ENCODE results near the gene CHPT1.
"Not testable (repeated sequence)": the region's sequence is repeated elsewhere in the genome, so short reads cannot be mapped to it uniquely, and the experiment has no call there.

CHPT1 gene

GRCh38 chr12:101670007-101670671 is 27.3 kb upstream of the CHPT1 start:
- in situ Hi-C loops (cut with MboI; ENCODE audit: low sequenced_read_pairs): no loop called here
- Histone ChIP-seq H3K9me3 (no peaks in the 10 kb centered on the region), H3K27me3 (ENCODE audit: low read depth) (no peaks in the 10 kb centered on the region), H3K4me3 (no peak overlapping the region), H3K36me3 (replicated peaks) (no peaks in the 10 kb centered on the region), H3K4me1 (peaks cover 27% of the 10 kb centered on the region)
- peak; percentile 51 to 69 for DNase-seq (ENCODE audit: low spot score in 2 of 2)

DNA sequence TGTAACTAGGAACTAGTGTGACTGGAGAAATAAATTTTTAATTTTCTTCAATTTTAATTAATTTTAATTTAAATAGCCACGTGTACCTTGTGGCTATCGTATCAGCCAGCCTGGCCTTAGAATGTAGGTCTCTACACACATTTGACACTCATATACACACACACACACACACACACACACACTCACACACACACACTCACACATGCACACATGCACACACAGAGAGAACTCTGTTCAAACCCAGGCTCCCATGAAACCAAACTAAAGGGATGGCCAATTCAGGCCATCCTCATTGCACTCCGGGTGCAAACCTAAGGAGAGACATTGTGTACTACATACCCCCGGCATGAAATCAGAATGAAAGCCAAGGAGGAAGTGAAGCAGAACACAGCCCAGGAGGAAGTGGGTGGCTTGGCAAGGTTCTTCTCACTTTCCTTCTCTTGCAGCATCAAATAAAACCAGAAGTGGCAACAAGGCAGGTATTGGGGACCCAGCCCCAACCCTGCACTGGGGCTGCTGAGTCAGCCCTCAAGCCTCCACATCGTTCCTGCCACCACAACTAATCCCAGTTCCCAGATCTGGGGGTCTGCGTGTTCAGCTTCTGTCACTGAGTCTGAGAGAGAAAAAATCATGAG is 26.2 kb upstream of the CHPT1 start:
- Histone ChIP-seq H3K9me3 (no peaks in the 10 kb centered on the region), H3K4me3 (no peak overlapping the region), H3K4me1 (peaks cover 18% of the 10 kb centered on the region), H3K36me3 (replicated peaks) (no peaks in the 10 kb centered on the region), H3K27me3 (ENCODE audit: low read depth) (no peaks in the 10 kb centered on the region)
- DNase-seq (ENCODE audit: low spot score in 2 of 2): no peak
- in situ Hi-C loops (cut with MboI; ENCODE audit: low sequenced_read_pairs): no loop called here

GRCh38 chr12:101671833-101672232 is 25.6 kb upstream of the CHPT1 start:
- H3K36me3 ChIP-seq (replicated peaks): no peaks in the 10 kb centered on the region
- no peaks in the 10 kb centered on the region for H3K9me3 ChIP-seq
- H3K27me3 ChIP-seq (ENCODE audit: low read depth): no peaks in the 10 kb centered on the region
- H3K4me1 ChIP-seq: peaks cover 12% of the 10 kb centered on the region
- in situ Hi-C loops (cut with MboI; ENCODE audit: low sequenced_read_pairs): no loop called here
- no peak for DNase-seq (ENCODE audit: low spot score in 2 of 2)
- H3K4me3 ChIP-seq: no peak overlapping the region

DNA sequence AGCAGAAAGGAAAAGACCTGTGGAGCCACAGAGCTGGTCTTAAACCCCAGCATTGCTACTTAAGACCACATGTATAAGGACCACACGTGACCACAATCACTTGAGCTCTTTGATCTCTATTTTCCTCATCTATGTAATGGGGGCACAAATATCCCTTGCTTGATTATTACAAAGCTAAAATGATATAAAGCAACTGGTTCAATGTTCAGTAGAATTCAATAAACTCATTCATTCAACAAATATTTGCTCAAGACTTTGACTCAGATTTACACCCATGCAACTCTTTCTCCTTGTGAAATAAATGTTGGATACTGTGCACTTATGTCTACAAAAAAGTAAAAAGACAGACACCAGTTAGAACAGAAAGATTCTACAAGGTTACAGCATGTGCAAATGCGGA is 21.9 kb upstream of the CHPT1 start:
- Histone ChIP-seq H3K4me3 (no peak overlapping the region), H3K9me3 (no peaks in the 10 kb centered on the region), H3K36me3 (replicated peaks) (no peaks in the 10 kb centered on the region), H3K27me3 (ENCODE audit: low read depth) (no peaks in the 10 kb centered on the region), H3K4me1 (peaks cover 8% of the 10 kb centered on the region)
- in situ Hi-C loops (cut with MboI; ENCODE audit: low sequenced_read_pairs): no loop called here
- no peak for DNase-seq (ENCODE audit: low spot score in 2 of 2)

- H3K9me3 ChIP-seq; H3K27me3 ChIP-seq (ENCODE audit: low read depth); in situ Hi-C loops (cut with MboI; ENCODE audit: low sequenced_read_pairs); DNase-seq (ENCODE audit: low spot score in 2 of 2); H3K4me3 ChIP-seq; H3K4me1 ChIP-seq; H3K36me3 ChIP-seq (replicated peaks): not testable (repeated sequence)
Observed at GRCh38 chr12:101676497-101676896, 20.9 kb upstream of the CHPT1 start.

DNA sequence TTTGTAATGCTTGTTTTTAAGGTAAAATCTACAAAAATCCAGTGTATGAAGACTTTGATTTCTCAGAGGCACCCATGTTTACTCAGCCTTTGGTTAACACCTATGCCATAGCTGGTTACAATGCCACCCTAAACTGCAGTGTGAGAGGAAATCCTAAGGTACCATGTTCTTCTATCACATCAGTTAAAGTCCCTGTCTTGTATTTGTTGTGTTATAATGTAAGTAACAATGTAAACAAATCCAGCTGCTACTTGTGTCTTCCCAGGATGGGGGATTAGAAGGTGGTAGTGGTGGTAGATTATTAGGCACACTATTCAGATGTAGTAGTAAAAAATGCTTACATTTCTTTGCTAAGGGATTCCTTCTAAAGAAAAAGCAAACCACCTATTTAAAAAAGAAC is 19.4 kb upstream of the CHPT1 start:
- in situ Hi-C loops (cut with MboI; ENCODE audit: low sequenced_read_pairs): no loop called here
- peaks cover 8% of the 10 kb centered on the region for H3K4me1 ChIP-seq
- DNase-seq (ENCODE audit: low spot score in 2 of 2): no peak
- H3K4me3 ChIP-seq: no peak overlapping the region
- H3K36me3 ChIP-seq (replicated peaks): no peaks in the 10 kb centered on the region
- no peaks in the 10 kb centered on the region for H3K9me3 ChIP-seq
- H3K27me3 ChIP-seq (ENCODE audit: low read depth): no peaks in the 10 kb centered on the region

DNA sequence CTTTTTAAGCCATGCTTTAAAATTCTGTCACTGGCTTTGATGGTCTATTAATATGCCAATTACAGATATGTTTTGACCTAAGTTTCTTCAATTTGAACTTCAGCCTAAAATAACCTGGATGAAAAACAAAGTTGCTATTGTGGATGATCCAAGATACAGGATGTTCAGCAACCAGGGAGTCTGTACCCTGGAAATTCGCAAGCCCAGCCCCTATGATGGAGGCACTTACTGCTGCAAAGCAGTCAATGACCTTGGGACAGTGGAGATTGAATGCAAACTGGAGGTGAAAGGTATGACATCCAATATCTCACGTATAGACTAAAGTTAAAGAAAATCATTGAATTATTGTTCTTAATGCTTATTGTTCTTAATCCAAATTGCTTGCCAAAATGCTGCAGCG is 17.2 kb upstream of the CHPT1 start:
- no peaks in the 10 kb centered on the region for H3K27me3 ChIP-seq (ENCODE audit: low read depth)
- H3K4me1 ChIP-seq: peaks cover 26% of the 10 kb centered on the region
- DNase-seq (ENCODE audit: low spot score in 2 of 2): no peak
- H3K36me3 ChIP-seq (replicated peaks): no peaks in the 10 kb centered on the region
- no peak overlapping the region for H3K4me3 ChIP-seq
- H3K9me3 ChIP-seq: no peaks in the 10 kb centered on the region
- in situ Hi-C loops (cut with MboI; ENCODE audit: low sequenced_read_pairs): no loop called here

GRCh38 chr12:101680647-101681046 is 16.8 kb upstream of the CHPT1 start:
- Histone ChIP-seq H3K4me3 (no peak overlapping the region), H3K9me3 (no peaks in the 10 kb centered on the region), H3K4me1 (peaks cover 31% of the 10 kb centered on the region), H3K27me3 (ENCODE audit: low read depth) (no peaks in the 10 kb centered on the region), H3K36me3 (replicated peaks) (no peaks in the 10 kb centered on the region)
- in situ Hi-C loops (cut with MboI; ENCODE audit: low sequenced_read_pairs): no loop called here
- no peak for DNase-seq (ENCODE audit: low spot score in 2 of 2)

DNA sequence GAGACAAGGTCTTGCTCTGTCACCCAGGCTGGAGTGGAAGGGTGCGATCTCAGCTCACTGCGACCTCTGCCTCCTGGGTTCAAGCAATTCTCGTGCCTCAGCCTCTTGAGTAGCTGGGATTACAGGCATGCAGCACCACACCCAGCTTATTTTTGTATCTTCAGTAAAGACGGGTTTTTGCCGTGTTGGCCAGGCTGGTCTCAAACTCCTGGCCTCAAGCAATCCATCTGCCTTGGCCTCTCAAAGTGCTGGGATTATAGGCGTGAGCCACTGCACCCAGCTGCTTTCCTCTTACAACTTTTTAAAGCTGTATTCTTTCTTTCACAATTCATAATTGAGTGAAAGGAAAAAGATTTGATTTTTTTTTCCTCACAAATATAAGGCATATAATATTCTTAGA is 15.8 kb upstream of the CHPT1 start:
- H3K36me3 ChIP-seq (replicated peaks); DNase-seq (ENCODE audit: low spot score in 2 of 2); H3K27me3 ChIP-seq (ENCODE audit: low read depth); H3K9me3 ChIP-seq; in situ Hi-C loops (cut with MboI; ENCODE audit: low sequenced_read_pairs); H3K4me3 ChIP-seq: not testable (repeated sequence)
- peaks cover 34% of the 10 kb centered on the region for H3K4me1 ChIP-seq

GRCh38 chr12:101685092-101685491 is 12.3 kb upstream of the CHPT1 start:
- Histone ChIP-seq H3K27me3 (ENCODE audit: low read depth) (no peaks in the 10 kb centered on the region), H3K36me3 (replicated peaks) (no peaks in the 10 kb centered on the region), H3K4me1 (peaks cover 26% of the 10 kb centered on the region), H3K4me3 (no peak overlapping the region), H3K9me3 (no peaks in the 10 kb centered on the region)
- peak in 1 of 2 experiments; percentile 62 for DNase-seq (ENCODE audit: low spot score in 2 of 2)
- in situ Hi-C loops (cut with MboI; ENCODE audit: low sequenced_read_pairs): no loop called here

- H3K4me1 ChIP-seq: peaks cover 26% of the 10 kb centered on the region
- H3K4me3 ChIP-seq: no peak overlapping the region
- no peak for DNase-seq (ENCODE audit: low spot score in 2 of 2)
- in situ Hi-C loops (cut with MboI; ENCODE audit: low sequenced_read_pairs): no loop called here
- H3K27me3 ChIP-seq (ENCODE audit: low read depth): no peaks in the 10 kb centered on the region
- no peaks in the 10 kb centered on the region for H3K36me3 ChIP-seq (replicated peaks)
- H3K9me3 ChIP-seq: no peaks in the 10 kb centered on the region
Observed at GRCh38 chr12:101686176-101686575, 11.3 kb upstream of the CHPT1 start.

DNA sequence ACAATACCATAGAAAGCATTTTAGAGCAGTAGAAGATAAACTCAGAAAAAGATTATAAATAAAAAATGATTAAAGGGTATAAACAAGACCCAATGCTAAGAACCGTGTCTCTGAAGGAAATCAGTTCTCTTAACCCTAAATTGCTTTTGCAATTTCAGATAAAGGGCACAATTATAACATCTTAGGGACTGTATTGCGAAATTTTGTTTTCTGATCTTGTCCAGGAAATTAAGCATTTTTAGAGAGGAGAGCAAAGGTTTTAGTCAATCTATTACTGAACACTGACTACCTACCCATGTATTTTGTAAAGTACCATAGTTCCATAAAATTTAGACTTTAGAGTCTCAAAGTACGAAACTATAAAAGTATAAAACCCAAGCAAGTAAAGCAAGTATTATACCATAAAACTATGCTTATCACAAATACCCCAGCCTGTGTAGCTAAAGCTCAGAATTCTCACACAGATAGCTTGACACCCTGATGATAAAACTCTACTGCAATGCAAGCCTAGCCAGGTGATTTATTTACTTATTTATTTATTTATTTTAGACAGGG is 6.8 kb upstream of the CHPT1 start:
- no peak for DNase-seq (ENCODE audit: low spot score in 2 of 2)
- H3K4me1 ChIP-seq: peaks cover 9% of the 10 kb centered on the region
- H3K9me3 ChIP-seq: peaks cover 4% of the 10 kb centered on the region; the same call in 1 of the 2 replicates
- H3K27me3 ChIP-seq (ENCODE audit: low read depth): no peaks in the 10 kb centered on the region
- H3K4me3 ChIP-seq: no peak overlapping the region
- H3K36me3 ChIP-seq (replicated peaks): no peaks in the 10 kb centered on the region
- in situ Hi-C loops (cut with MboI; ENCODE audit: low sequenced_read_pairs): no loop called here

DNA sequence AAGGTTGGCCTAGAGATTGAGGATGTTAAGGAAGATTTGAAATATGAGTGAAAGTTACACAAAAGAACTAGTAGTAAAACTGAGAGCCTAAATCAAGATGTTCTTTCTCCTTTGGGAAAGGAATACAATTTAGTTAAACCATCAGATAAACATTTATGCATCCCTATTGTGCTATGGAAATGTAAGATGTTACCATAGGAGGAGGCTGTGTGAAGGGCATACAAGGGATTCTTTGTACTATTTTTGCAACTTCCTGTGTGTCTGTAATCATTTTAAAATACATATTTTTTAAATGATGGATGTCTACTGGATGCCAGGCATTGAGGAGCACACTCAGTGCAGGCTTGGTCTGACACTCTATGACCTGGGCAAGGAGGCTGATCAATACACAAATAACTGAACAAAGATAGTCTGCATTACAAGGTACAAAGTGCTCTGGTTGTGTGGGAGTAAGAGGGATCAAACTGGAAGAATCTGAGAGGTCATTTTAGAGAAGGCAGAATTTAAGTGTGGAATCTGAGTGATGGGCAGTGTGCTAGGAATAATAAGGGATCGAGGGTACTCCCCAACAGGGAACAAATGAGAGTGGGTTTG is 5.8 kb upstream of the CHPT1 start:
- no peak overlapping the region for H3K4me3 ChIP-seq
- H3K4me1 ChIP-seq: peaks cover 11% of the 10 kb centered on the region
- in situ Hi-C loops (cut with MboI; ENCODE audit: low sequenced_read_pairs): no loop called here
- H3K9me3 ChIP-seq: peaks cover 4% of the 10 kb centered on the region; the same call in 1 of the 2 replicates
- no peaks in the 10 kb centered on the region for H3K27me3 ChIP-seq (ENCODE audit: low read depth)
- H3K36me3 ChIP-seq (replicated peaks): no peaks in the 10 kb centered on the region
- no peak for DNase-seq (ENCODE audit: low spot score in 2 of 2)

DNA sequence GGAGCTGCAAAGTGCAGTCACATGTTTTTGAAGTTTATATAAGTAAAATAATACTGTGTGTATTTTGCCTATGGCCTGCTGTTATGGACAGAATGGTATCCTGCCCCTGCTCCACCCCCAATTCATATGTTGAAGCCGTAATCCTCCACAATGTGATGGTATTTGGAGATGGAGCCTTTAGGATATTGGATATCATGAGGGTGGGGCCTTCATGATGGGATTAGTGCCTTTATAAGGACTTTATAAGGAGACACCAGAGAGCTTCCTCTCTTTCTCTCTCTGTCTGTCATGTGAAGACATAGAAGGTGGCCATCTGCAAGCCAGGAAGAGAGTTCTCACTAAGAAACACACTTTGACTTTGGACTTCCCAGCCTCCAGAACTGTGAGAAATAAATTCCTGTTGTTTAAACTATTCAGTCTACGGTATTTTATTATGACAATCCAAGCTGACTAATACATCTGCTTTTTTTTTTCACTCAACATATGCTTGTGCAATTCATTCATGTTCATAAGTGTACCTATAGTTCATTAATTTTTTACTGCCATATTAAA is 3.1 kb upstream of the CHPT1 start:
- peaks cover 17% of the 10 kb centered on the region for H3K4me1 ChIP-seq
- in situ Hi-C loops (cut with MboI; ENCODE audit: low sequenced_read_pairs): no loop called here
- H3K36me3 ChIP-seq (replicated peaks): no peaks in the 10 kb centered on the region
- peak; percentile 40 to 49 for DNase-seq (ENCODE audit: low spot score in 2 of 2)
- H3K4me3 ChIP-seq: no peak overlapping the region
- H3K9me3 ChIP-seq: peaks cover 4% of the 10 kb centered on the region; the same call in 1 of the 2 replicates
- H3K27me3 ChIP-seq (ENCODE audit: low read depth): no peaks in the 10 kb centered on the region

All from HAP-1 (cell line).